GM06990 (cell line): ENCODE data around the gene C11orf21.

ENCODE experiments used
- DNase-seq: peaks from one replicate; pipeline ENCODE4 v3.0.0-alpha.2; 2011; ENCODE audit not compliant: insufficient read length; ENCODE audit errors: extremely low read depth
- H3K27me3 ChIP-seq: replicated peaks from 2 replicates; pipeline ENCODE4 v1.6.0; 2011; ENCODE audit warnings: low read length; ENCODE audit not compliant: control insufficient read depth, insufficient read depth
- H3K36me3 ChIP-seq: 2 replicates; pipeline ENCODE4 v1.5.1; 2011; ENCODE audit warnings: low read length; ENCODE audit not compliant: control insufficient read depth, insufficient read depth
- H3K4me3 ChIP-seq: replicated peaks from 2 replicates; pipeline ENCODE4 v1.5.1; 2011; ENCODE audit warnings: low read depth, mild to moderate bottlenecking, control low read depth, low read length
- TF ChIP-seq, protein P1 (sequence below): IDR thresholded peaks from 2 replicates; pipeline ENCODE4 v1.5.1; 2011; ENCODE audit warnings: low read length, control low read depth, mild to moderate bottlenecking, inconsistent platforms; ENCODE audit not compliant: insufficient read depth, poor library complexity, severe bottlenecking

Gene C11orf21

DNA sequence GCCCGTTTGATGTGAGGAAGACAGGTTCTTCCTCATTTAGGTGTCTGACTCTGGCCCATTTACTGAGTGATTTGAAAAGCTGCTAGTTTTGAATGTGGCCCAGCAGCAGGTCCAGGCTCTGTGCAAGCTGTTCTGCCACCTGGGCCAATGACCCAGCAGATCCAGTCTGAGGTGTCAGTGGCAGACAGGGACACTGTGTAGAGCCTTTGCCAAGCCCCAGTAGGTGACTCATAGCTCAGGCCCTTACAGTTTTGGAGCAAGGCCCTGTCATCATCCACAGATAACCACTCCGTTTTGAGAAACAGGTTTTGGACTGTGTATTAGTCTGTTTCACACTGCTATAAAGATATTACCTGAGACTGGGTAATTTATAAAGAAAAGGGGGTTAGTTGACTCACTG lies 24.0 kb upstream of the C11orf21 start:
- TF ChIP-seq, protein P1, sequence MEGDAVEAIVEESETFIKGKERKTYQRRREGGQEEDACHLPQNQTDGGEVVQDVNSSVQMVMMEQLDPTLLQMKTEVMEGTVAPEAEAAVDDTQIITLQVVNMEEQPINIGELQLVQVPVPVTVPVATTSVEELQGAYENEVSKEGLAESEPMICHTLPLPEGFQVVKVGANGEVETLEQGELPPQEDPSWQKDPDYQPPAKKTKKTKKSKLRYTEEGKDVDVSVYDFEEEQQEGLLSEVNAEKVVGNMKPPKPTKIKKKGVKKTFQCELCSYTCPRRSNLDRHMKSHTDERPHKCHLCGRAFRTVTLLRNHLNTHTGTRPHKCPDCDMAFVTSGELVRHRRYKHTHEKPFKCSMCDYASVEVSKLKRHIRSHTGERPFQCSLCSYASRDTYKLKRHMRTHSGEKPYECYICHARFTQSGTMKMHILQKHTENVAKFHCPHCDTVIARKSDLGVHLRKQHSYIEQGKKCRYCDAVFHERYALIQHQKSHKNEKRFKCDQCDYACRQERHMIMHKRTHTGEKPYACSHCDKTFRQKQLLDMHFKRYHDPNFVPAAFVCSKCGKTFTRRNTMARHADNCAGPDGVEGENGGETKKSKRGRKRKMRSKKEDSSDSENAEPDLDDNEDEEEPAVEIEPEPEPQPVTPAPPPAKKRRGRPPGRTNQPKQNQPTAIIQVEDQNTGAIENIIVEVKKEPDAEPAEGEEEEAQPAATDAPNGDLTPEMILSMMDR = no peak
- Histone ChIP-seq H3K36me3 (no peaks in the 10 kb centered on the region), H3K4me3 (no peak overlapping the region), H3K27me3 (no peaks in the 10 kb centered on the region)
- DNase-seq = no peak

DNA sequence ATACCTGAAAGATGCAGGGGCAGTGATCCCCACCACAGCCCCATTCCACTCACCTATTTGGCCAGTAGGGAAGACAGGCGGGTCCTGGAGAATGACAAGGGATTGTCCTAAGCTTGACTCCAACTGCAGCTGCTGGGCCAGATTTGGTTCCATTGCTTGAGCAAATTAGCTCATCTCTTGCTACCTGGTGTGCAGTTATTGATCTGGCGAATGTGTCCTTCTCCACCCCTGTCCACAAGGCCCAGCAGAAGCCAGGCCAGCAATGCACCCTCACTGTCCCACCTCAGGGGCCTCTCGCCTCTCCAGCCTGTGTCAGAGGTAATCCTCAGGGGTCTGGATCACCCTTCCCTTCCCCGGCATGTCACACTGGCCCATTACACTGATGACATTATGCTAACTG lies 23.4 kb upstream of the C11orf21 start:
- Histone ChIP-seq H3K36me3 (no peaks in the 10 kb centered on the region), H3K27me3 (no peaks in the 10 kb centered on the region), H3K4me3 (no peak overlapping the region)
- TF ChIP-seq, protein P1 = no peak
- DNase-seq = no peak

DNA sequence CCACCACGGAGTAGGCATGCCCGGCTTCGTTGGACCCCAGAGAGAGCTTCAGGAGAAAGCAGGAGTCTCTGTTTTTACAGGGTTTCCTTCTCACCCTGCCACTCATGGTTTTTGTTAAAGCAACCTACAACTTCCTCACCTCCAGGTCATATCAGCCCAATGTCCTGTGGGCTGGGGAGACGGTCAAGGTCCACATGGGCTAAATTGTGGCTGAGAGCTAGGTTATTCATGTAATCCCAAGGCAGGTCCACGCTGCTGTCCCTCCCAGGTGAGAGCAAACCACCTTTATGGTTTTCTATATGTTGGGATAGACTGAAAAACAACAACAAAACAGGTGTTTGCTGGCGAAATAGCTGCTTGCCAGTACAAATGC lies 19.6 kb upstream of the C11orf21 start:
- Histone ChIP-seq H3K36me3 (no peaks in the 10 kb centered on the region), H3K4me3 (no peak overlapping the region), H3K27me3 (no peaks in the 10 kb centered on the region; the same call in 1 of the 2 replicates)
- no peak for DNase-seq
- TF ChIP-seq, protein P1 = no peak

DNA sequence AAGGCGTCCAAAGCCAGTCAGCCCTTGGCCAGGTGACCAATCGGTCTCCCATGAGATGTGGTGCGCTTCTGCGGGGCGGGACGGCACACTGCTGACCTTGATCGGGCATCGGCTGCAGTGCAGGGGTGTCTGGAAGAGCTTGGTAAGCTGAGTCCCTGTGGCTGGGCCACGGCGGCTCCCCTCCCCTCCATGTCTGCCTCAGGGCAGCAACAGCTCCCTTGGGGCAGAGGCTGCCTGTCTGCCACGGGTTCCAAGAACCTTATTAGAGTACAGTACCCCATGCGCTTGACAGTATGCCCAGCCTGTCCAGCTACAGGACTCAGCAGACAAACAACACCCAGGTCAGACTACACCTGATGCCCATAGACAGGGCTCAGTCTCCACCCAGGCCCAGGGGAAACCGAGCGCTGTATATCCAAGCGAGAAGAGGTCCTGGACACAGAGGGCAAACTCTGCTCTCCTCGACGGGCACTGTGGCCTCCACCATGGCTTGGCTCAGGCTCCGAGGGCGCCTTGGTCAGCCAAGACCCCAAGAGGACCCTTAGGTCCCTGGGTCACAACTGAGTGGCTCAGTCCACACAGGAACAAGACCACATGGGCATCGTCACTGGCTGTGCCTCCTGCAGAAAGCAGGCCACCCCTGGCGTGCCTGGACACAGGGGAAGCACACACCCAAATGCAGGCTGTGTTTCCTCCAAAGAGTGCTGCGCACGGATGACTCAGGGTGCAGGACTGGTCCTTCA lies 19.0 kb upstream of the C11orf21 start:
- no peak for DNase-seq
- no peaks in the 10 kb centered on the region for H3K36me3 ChIP-seq
- TF ChIP-seq, protein P1 = no peak
- no peak overlapping the region for H3K4me3 ChIP-seq
- H3K27me3 ChIP-seq = no peaks in the 10 kb centered on the region; the same call in 1 of the 2 replicates

DNA sequence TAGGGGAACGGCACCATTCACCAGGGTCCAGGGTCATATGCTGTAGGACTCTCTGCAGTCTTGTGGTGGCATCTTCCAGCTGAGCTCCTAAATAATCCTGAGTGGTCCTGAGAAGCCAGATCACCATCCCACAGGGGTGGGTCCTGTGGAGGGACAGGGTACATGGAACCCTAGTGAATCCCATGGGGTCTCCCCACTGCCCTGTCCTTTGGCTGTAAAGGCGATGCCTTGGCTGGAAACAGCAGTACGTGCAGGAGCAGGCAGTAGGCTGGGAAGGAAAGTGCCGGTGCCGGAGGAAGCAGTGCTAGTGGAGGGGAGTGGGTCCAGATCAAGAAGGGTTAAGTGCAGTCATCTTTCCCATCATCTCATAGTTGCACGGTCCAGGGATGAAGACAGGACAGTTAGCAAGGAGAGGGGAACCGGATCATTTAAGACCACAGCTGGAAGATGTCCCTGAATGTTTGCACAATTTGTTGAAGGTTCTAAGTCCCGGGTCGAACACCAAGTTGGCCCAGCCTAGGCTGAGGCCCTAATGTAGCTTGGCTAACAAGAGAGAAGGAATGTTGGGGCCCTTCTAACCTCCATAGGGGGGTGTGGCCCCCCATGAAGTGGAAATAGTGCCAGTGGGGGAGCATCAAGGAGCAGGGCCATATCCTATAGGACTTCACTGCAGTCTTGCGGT lies 18.2 kb upstream of the C11orf21 start:
- Histone ChIP-seq H3K36me3 (no peaks in the 10 kb centered on the region), H3K27me3 (no peaks in the 10 kb centered on the region; the same call in 1 of the 2 replicates), H3K4me3 (no peak overlapping the region)
- TF ChIP-seq, protein P1 = no peak
- DNase-seq = no peak
